AG04449 (cell line): Measurements from ENCODE around the gene GRIK2.

Experiments used
- CTCF ChIA-PET: fragments of 350-600 bp; formaldehyde crosslinking; extraction: SDS; loops from one replicate; lab custom pipeline; 2021; ENCODE audit warnings: antibody characterized with exemption; lab: Yijun Ruan, JAX
- POLR2A ChIA-PET: fragments of 400-600, 350-600 bp; formaldehyde crosslinking; extraction: SDS; loops from one replicate; lab custom pipeline; 2020; ENCODE audit warnings: antibody characterized with exemption, inconsistent platforms; lab: Yijun Ruan, JAX
- DNase-seq: peaks from one replicate; pipeline ENCODE4 v3.0.0-alpha.2; 2010; ENCODE audit warnings: low read depth, low spot score
- H3K4me3 ChIP-seq: 2 replicates; pipeline ENCODE4 v1.5.1; 2011; ENCODE audit warnings: low read depth, mild to moderate bottlenecking, control low read depth, low read length
- TF ChIP-seq, protein P1 (sequence below): IDR thresholded peaks from one replicate; pipeline ENCODE4 v1.5.1; 2011; ENCODE audit warnings: mild to moderate bottlenecking, moderate library complexity, low read length, control low read depth, inconsistent platforms; ENCODE audit not compliant: insufficient read depth; ENCODE audit errors: missing control alignments

The GRIK2 gene

DNA sequence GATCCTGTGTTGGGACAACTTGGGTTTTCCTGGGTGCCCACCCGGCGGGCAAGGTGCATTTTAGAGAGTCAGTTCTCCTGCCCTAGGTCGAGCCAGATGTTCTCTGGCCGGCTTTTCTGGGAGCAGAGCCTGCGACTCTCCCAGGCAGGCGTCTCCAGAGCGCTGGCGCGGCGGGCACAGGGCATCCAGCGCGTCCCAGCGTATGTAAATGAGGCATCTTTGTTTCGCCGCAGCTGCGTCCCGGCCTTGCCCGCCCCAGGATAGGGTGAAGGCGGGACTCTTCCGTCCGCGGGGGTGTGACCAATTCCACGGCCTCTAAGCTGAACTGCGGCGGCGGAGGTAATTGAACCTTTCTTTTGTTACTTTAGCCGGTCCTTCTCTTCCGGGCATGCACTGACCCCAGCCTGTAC lies 9.1 kb downstream of the GRIK2 start:
- TF ChIP-seq, protein P1, sequence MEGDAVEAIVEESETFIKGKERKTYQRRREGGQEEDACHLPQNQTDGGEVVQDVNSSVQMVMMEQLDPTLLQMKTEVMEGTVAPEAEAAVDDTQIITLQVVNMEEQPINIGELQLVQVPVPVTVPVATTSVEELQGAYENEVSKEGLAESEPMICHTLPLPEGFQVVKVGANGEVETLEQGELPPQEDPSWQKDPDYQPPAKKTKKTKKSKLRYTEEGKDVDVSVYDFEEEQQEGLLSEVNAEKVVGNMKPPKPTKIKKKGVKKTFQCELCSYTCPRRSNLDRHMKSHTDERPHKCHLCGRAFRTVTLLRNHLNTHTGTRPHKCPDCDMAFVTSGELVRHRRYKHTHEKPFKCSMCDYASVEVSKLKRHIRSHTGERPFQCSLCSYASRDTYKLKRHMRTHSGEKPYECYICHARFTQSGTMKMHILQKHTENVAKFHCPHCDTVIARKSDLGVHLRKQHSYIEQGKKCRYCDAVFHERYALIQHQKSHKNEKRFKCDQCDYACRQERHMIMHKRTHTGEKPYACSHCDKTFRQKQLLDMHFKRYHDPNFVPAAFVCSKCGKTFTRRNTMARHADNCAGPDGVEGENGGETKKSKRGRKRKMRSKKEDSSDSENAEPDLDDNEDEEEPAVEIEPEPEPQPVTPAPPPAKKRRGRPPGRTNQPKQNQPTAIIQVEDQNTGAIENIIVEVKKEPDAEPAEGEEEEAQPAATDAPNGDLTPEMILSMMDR = no peak
- ChIA-PET CTCF (no interaction called here), POLR2A (no interaction called here)
- peak overlapping the region; percentile 49 for H3K4me3 ChIP-seq
- DNase-seq = no peak

DNA sequence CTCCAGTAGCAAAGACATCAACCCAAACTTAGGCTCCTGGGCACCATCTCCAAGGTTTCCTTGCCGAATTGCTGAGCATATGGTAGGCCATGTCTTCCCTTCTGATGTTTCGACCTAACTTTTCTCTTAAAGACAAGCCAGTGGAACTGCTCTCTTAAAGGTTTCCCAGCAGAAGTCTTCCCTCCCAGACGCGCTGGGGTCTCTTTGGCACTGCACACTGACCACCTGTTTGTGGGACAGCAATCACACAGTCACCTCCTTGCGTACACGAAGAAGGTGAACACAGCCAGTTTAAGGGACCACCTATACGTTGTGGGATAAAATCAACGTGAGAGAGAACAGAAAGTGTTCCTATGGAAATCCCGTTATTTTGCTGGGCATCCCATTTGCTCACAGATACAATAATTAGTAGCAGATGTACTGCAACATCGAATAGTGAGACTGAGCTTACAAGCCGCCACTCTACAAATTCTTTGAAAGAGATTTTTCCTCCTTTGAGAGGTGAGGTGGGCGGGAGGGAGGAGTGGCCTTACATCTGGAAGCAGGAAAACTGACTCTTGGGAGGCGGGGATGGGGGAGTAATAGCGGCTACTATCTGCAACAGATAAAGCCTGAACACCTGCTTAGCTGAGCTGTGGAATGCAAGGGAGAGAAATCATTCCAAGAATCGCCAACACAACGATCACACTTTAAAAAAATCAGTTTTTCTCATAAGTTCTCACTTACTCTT lies 9.9 kb downstream of the GRIK2 start:
- no peak overlapping the region for H3K4me3 ChIP-seq
- CTCF ChIA-PET = no interaction called here
- POLR2A ChIA-PET = no interaction called here

DNA sequence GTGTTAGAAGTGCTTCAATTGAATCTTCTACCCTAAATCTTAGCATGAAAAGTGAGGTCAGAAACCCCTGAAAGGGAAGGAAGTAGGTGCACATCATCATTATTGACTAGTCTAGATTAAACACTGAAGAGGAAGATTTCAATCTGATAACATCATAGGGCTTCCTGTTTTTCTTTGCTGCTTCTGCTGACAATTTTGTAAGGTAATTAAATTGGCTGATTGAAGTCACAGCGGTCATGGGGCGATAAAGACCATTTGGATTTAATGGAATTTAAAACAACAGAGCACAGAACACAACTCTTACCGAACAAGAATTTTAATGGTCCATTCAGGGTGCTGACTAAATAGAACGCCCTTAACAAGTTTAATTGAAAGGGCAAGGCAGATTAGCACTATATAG lies 11.3 kb downstream of the GRIK2 start:
- no peak for DNase-seq
- CTCF ChIA-PET = no interaction called here
- TF ChIP-seq, protein P1 = no peak
- POLR2A ChIA-PET = no interaction called here
- H3K4me3 ChIP-seq = no peak overlapping the region

More for the DNA sequence above, 9.9 kb downstream of the GRIK2 start:
- TF ChIP-seq, protein P1 = no peak
- DNase-seq = no peak

DNA sequence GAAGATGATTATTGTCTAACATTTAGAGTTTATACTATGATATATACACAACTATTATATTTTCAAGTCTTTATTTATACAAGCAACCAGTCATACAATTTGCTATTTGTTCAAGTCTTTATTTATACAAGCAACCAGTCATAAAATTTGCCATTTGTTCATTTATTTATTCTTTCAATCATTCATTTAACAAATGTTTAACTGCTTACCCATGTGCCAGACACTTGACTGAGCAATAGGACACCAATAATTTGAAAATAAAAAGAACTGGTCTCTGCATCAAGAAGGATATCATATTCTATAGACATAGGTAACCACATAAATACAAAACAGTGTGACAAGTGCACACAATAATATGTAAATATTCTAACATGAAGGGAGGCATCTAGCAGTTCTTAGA lies 20.3 kb downstream of the GRIK2 start:
- DNase-seq = no peak
- CTCF ChIA-PET = no interaction called here
- POLR2A ChIA-PET = no interaction called here
- TF ChIP-seq, protein P1 = no peak
- no peak overlapping the region for H3K4me3 ChIP-seq

DNA sequence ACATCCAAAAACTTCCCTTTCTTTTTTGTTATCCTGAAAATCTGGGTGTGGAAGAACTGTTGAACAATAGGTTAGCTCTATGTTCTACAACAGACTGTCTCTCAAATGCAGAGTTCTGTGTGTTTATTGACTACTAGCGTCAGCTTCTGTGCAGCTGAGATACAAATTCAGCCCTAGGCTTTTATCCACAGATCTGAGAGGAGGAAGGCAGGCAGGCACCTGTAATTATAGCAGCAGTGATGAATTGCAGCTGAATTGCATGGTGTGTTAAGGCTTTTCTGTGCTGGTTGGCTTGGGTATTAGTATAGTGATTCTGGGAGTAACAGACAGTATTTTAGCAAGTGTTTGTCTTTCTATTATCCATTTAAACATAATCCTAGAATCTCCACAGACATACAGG lies 24.4 kb downstream of the GRIK2 start:
- no peak for DNase-seq
- TF ChIP-seq, protein P1 = no peak
- H3K4me3 ChIP-seq = no peak overlapping the region
- ChIA-PET CTCF (no interaction called here), POLR2A (no interaction called here)

DNA sequence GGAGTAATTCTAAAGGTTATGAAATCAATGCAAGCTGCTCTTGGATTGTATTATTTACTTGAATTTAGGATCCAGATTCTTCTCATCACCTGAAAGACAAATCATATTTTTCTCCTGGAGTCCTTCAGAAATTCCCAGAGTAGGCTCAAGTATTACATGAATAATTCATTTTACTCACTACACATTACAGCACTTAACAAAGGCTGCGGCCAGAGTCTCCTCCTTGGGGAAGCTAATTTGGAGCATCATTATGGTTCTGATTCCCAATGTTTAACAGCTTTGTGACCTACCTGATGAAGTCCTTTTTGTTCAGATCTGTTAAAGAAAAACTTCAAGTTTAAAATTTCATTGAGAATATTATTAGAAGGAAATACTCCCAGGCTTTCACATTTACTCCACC lies 28.7 kb downstream of the GRIK2 start:
- ChIA-PET CTCF (no interaction called here), POLR2A (no interaction called here)
- DNase-seq = no peak
- TF ChIP-seq, protein P1 = no peak
- H3K4me3 ChIP-seq = no peak overlapping the region
